Measurements from ENCODE around the gene NOD1.

DNA sequence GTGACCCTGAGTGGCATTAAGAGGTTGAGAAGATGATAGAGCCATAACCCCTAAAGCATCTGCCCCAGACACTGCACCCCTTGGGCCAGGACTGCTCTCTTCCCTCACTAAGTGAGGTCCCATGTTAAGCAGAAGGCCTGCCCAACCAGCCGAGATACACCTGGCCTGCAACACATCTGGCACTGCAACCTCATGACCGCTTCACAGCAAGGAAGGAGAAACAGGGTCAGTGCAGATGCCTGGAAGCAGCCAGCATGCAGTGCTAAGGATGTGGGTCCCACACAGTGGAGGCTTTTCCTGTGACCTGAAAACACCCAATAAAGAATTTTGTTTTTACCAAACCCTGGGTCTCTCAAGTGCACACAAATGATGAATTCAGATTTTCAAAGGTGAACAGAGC, 7.4 kb downstream of the NOD1 start:
- no peak for TF ChIP-seq ZBTB8A (tag by site-specific recombination; IDR thresholded peaks at IDR 0.05)
- no peak for TF ChIP-seq EGR2 (tag by site-specific recombination; IDR thresholded peaks at IDR 0.05; ENCODE audit: low read depth)
- no peak for TF ChIP-seq FEZF1 (tag by site-specific recombination; IDR thresholded peaks at IDR 0.05)
- TF ChIP-seq ZNF23 (tag by site-specific recombination; IDR thresholded peaks at IDR 0.05; ENCODE audit: borderline replicate concordance), result no peak
- TF ChIP-seq YY1 (tag by site-specific recombination; IDR thresholded peaks at IDR 0.05), result no peak

All from HEK293 (cell line).